Measurements from ENCODE around the gene LAMP1. TPM values are rescaled to one million over a fixed set of nuclear protein-coding genes. Genes with fewer than 3 reads are reported as not detected.

Gene LAMP1
- total RNA-seq, 2 experiments from 2014 or later, result 37.0 to 42.6 TPM

DNA sequence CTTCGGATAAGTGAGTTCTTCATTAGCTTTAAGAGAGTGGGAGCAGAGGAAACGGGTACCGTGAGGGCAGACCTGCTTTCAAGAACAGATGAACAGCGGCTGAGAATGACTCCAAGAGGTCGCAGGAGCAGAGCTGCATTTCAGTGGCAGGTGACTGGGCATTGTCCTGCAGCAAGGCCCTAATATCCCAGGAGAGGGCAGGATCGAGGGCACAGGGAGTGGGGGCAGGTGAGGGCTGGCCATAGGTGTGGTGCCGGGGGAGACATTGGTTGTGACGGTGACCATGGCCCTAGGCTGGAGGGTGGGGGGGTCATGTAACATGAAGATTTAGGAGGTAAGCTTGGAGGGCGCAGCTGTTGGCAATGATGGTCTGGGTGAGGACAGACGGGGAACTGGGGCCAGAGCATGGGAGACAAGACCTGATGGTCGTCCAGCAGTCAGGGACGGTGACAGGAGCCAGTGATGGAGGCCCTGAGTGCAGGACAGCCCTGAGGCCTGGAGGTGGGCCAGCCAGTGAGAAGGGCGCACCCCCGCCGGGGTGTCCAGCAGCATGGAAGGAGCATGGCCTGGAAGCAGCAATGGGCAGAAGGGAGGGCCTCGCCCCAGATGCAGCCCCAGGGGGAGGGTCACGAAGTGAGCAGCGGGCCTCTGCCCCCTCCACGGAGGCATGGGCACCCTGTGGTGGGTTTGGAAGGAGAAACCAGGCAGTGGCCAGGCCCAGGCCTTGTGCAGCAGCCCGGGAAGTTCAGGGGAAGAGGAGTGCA, 29.2 kb upstream of the LAMP1 start:
- no peak overlapping the region for H3K27ac Mint-ChIP-seq
- DNase-seq, result no peak

DNA sequence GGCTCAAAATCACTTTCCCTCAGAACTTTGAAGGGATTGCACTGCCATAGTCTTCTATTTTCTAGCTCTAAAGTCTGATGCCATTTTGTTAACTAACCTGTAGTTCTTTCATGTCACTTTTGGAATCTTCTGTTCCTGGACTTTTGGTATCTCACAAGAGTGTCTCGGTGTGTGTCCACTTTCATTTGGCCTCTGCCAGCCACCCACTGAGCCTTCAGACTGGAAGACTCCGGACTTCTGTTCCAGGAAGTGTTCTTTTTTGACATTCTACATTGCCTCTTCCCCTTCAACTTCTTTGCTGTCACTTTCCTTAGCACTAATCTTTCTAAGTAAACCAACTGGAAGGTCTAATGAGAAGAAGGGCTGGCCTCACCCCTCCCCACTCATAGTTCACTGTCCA, 25.0 kb upstream of the LAMP1 start:
- H3K27me3 Mint-ChIP-seq, result no peaks in the 10 kb centered on the region
- ChIA-PET CTCF (no interaction called here), POLR2A (no interaction called here)
- H3K4me1 Mint-ChIP-seq (ENCODE audit: low read depth), result peaks cover 3% of the 10 kb centered on the region
- intact Hi-C loops (cut with micrococcal nuclease), result no loop called here
- DNase-seq, result no peak
- H3K27ac Mint-ChIP-seq, result no peak overlapping the region
- no peaks in the 10 kb centered on the region for H3K9me3 Mint-ChIP-seq
- H3K36me3 Mint-ChIP-seq (ENCODE audit: low read depth), result no peaks in the 10 kb centered on the region
- ATAC-seq, result no peak
- TF ChIP-seq, protein P1, sequence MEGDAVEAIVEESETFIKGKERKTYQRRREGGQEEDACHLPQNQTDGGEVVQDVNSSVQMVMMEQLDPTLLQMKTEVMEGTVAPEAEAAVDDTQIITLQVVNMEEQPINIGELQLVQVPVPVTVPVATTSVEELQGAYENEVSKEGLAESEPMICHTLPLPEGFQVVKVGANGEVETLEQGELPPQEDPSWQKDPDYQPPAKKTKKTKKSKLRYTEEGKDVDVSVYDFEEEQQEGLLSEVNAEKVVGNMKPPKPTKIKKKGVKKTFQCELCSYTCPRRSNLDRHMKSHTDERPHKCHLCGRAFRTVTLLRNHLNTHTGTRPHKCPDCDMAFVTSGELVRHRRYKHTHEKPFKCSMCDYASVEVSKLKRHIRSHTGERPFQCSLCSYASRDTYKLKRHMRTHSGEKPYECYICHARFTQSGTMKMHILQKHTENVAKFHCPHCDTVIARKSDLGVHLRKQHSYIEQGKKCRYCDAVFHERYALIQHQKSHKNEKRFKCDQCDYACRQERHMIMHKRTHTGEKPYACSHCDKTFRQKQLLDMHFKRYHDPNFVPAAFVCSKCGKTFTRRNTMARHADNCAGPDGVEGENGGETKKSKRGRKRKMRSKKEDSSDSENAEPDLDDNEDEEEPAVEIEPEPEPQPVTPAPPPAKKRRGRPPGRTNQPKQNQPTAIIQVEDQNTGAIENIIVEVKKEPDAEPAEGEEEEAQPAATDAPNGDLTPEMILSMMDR (IDR thresholded peaks at IDR 0.05), result no peak
- no peak overlapping the region for H3K4me3 Mint-ChIP-seq

More for the DNA sequence above, 29.2 kb upstream of the LAMP1 start:
- intact Hi-C loops (cut with micrococcal nuclease), result no loop called here
- Mint-ChIP-seq H3K27me3 (no peaks in the 10 kb centered on the region), H3K4me1 (ENCODE audit: low read depth) (no peaks in the 10 kb centered on the region), H3K4me3 (no peak overlapping the region), H3K9me3 (no peaks in the 10 kb centered on the region), H3K36me3 (ENCODE audit: low read depth) (no peaks in the 10 kb centered on the region)
- POLR2A ChIA-PET, result interaction anchor here (0.5 to 0.6 kb wide), 2 partner anchors 196 to 713 kb away, joined by 3 to 4 read pairs; no protein-coding TSS in a partner anchor
- ATAC-seq, result no peak
- TF ChIP-seq, protein P1 (IDR thresholded peaks at IDR 0.05), result no peak
- CTCF ChIA-PET, result no interaction called here

DNA sequence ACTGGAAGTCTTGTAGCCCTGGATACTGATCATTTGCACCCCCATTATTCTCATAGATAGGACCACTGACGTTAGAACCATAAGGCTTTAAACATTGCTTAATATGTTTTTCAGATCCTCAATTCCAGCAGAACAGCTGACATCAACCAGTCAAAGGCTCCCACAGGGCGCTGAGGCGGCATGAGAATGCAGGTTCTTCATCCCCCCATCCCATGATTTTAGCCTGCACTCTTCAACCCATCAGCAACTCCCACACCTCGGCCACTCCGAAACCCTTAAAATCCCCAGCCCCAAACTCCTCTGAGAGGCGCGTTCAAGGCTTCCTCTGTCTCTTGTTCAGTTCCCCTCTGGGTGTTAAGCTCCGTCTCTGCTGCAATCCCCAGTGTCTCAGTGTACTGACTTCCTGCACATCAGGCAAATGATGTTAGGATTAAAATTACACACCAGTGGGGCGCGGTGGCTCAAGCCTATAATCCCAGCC, 24.3 kb upstream of the LAMP1 start:
- H3K4me3 Mint-ChIP-seq, result no peak overlapping the region
- H3K27ac Mint-ChIP-seq, result no peak overlapping the region
- ATAC-seq, result no peak
- POLR2A ChIA-PET, result no interaction called here
- H3K27me3 Mint-ChIP-seq, result no peaks in the 10 kb centered on the region
- CTCF ChIA-PET, result no interaction called here
- H3K36me3 Mint-ChIP-seq (ENCODE audit: low read depth), result no peaks in the 10 kb centered on the region
- H3K9me3 Mint-ChIP-seq, result no peaks in the 10 kb centered on the region
- TF ChIP-seq, protein P1 (IDR thresholded peaks at IDR 0.05), result no peak
- DNase-seq, result no peak
- H3K4me1 Mint-ChIP-seq (ENCODE audit: low read depth), result peaks cover 3% of the 10 kb centered on the region
- intact Hi-C loops (cut with micrococcal nuclease), result no loop called here

DNA sequence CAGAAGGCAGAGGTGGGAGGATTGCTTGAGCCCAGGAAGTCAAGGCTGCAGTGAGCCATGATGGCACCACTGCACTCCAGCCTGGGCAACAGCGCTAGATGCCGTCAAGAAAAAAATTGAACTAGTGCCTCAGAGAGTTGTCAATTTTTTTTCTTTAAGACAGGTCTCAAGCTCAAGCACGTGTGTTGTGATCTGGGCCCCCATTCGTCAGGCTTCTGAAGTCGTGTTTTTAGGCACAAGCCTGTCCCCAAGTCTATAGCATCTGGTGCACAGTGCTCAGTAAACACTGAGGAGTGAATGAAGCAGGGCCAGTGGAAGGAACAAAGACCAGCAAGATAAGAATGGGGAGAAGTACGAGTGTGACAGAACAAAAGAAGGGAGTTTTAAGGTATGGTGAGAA, 23.7 kb upstream of the LAMP1 start:
- DNase-seq (no peak), ATAC-seq (no peak)
- intact Hi-C loops (cut with micrococcal nuclease), result no loop called here
- no peaks in the 10 kb centered on the region for H3K36me3 Mint-ChIP-seq (ENCODE audit: low read depth)
- ChIA-PET CTCF (no interaction called here), POLR2A (interaction anchor here (0.6 kb wide), 1 partner anchor 61 kb away, joined by 4 read pairs; no protein-coding TSS in a partner anchor)
- H3K9me3 Mint-ChIP-seq, result no peaks in the 10 kb centered on the region
- no peak overlapping the region for H3K4me3 Mint-ChIP-seq
- TF ChIP-seq, protein P1 (IDR thresholded peaks at IDR 0.05), result no peak
- no peaks in the 10 kb centered on the region for H3K27me3 Mint-ChIP-seq
- H3K4me1 Mint-ChIP-seq (ENCODE audit: low read depth), result peaks cover 3% of the 10 kb centered on the region
- H3K27ac Mint-ChIP-seq, result no peak overlapping the region

DNA sequence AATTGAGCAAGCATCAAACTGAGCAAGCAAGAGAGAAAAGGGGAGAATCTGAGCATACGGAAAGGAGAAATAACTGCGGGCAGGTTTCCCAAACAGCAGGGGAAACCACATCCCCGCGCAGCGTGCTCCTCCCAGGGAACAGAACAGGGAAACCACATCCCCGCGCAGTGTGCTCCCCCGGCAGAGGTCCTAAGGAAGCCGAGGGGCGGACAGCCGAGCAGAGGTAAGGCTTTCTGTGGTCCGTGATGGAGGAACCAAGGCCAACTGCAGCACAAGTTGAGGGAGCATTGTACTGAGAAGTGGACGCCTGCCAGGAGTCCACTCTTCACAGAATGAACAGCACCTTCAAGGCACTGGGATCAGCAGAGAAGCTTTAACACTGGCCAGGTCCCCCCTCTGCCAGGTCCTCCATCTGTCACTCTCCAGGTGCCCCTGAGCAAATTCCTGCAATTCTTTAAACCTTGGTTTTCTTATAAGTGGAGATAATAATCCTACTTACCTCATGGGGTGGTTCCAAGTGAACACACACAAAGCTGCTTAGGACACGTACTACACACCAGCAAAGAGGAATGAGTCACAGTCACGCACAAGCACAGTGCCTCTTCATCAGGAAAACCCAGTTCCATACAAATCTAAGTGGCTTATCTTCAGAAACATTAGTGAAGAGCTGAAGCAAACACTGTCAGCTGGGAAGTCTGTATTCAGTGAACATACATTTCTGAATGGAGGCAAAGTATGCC, 23.0 kb upstream of the LAMP1 start:
- Mint-ChIP-seq H3K4me1 (ENCODE audit: low read depth) (peaks cover 3% of the 10 kb centered on the region), H3K36me3 (ENCODE audit: low read depth) (no peaks in the 10 kb centered on the region), H3K27ac (no peak overlapping the region), H3K9me3 (no peaks in the 10 kb centered on the region), H3K4me3 (no peak overlapping the region), H3K27me3 (peaks cover under 1% of the 10 kb centered on the region)
- CTCF ChIA-PET, result no interaction called here
- no peak for ATAC-seq
- POLR2A ChIA-PET, result interaction anchor here (0.6 kb wide), 1 partner anchor 62 kb away, joined by 4 read pairs; no protein-coding TSS in a partner anchor
- TF ChIP-seq, protein P1 (IDR thresholded peaks at IDR 0.05), result no peak
- intact Hi-C loops (cut with micrococcal nuclease), result loop anchor here (2.0 kb wide), 1 partner anchor 121 kb away; no protein-coding TSS in a partner anchor
- no peak for DNase-seq

Data from activated CD8-positive, alpha-beta T cell treated with anti-CD3 and anti-CD28 coated beads for 36 hours (primary cell).